Skin epidermis (tissue), 12 donors: ENCODE measurements around the gene ANKRD28.
"Not testable (repeated sequence)": the region's sequence is repeated elsewhere in the genome, so short reads cannot be mapped to it uniquely, and the experiment has no call there.

ENCODE experiments used
- H3K27ac ChIP-seq, 21 experiments: fragments of 200-600 bp; sonication (generic) in 11 of 21; one replicate each; pipeline ENCODE4 v1.5.0; 2020; ENCODE audit warnings: mild to moderate bottlenecking in 3 of 21, inconsistent platforms in 2 of 21, moderate library complexity in 2 of 21
- H3K4me3 ChIP-seq, 7 experiments: fragments of 200-600 bp; sonication (generic) in 2 of 7; one replicate each; pipeline ENCODE4 v1.5.0; 2020; ENCODE audit warnings: inconsistent platforms in 2 of 7, mild to moderate bottlenecking in 2 of 7, moderate library complexity in 1 of 7

ANKRD28 gene

DNA sequence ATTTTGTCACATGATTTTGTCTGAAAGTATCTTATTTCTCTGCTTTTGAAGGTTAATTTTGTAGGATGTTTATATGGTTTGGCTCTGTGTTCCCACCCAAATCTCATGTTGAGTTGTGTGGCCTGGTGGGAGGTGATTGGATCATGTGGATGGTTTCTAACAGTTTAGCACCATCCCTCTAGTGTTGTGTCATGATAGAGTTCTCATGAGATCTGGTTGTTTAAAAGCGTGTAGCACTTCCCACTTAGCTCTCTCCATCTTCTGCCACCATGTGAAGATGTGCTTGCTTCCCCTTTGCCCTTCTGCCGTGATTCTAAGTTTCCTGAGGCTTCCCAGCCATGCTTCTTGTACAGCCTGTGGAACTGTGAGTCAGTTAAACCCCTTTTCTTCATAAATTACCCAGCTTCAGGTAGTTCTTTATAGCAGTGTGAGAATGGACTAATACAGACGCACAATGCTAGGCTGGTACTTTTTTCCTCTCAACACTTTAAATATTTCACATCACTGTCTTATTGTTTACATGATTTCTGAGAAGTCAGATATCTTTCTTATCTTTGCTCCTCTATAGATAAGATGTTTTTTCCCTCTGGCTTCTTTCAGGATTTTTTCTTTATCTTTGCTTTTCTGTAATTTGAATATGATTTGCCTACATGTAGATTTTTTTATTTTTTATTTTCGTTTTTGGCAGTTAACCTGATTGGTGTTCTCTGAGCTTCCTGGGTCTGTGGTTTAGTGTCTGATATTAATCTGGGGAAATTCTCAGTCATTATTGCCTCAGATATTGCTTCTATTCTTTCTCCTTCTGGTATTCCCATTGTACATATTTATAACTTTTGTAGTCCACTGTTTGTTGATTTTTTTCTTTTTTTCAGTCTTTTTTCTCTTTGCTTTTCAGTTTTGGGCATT lies 174.0 kb downstream of the ANKRD28 start:
- Histone ChIP-seq H3K27ac (peak overlapping the region in 3 of 21 experiments; percentile 21 to 73 (median 62)), H3K4me3 (no peak overlapping the region)

DNA sequence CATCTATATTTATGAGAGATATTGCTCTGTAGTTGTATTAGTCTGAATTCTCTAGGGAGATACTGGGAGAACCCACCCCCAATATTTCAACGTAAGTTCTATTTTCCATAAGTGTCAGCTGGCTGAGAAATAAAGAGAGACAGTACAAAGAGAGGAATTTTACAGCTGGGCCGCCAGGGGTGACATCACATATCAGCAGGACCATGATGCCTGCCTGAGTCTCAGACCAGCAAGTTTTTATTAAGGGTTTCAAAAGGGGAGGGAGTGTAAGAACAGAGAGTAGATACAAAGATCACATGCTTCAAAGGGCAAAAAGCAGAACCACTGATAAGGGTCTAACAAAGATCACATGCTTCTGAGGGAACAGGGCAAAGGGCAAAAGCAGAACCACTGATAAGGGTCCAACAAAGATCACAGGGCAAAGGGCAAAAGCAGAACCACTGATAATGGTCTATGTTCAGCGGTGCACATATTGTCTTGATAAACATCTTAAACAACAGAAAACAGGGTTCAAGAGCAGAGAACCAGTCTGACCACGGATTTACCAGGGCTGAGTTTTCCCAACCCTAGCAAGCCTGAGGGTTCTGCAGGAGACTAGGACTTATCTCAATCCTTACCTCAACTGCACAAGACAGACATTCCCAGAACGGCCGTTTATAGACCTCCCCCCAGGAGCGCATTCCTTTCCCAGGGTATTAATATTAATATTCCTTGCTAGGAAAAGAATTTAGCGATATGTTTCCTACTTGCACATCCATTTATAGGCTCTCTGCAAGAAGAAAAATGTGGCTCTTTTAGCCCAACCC lies 177.9 kb downstream of the ANKRD28 start:
- H3K4me3 ChIP-seq, H3K27ac ChIP-seq: not testable (repeated sequence)
